Left lung (tissue), 10 donors: ENCODE measurements around the gene API5. TPM values are rescaled to one million over a fixed set of nuclear protein-coding genes. Genes with fewer than 3 reads are reported as not detected.

Experiments
- ATAC-seq: fragments of 200-7000 bp; cut with Tn5 transposase; one replicate; pipeline ENCODE4 v1.9.1; 2020; ENCODE audit warnings: moderate library complexity
- DNase-seq, 4 donors: peaks; one replicate each; pipeline ENCODE4 v3.0.0-alpha.2; 2013 to 2020
- H3K27ac ChIP-seq, 2 donors: fragments of 200-600 bp; sonication (generic) in 1 of 2; one replicate each; pipeline versions ENCODE4 v1.5.0 to v1.8.0; 2020 to 2021
- H3K27me3 ChIP-seq, 2 donors: fragments of 200-600 bp; sonication (generic) in 1 of 2; one replicate each; pipeline versions ENCODE4 v1.5.0 to v1.8.0; 2020 to 2021
- H3K36me3 ChIP-seq, 2 donors: fragments of 200-600 bp; sonication (generic) in 1 of 2; one replicate each; pipeline versions ENCODE4 v1.5.0 to v1.8.0; 2020 to 2021
- H3K4me1 ChIP-seq, 2 donors: fragments of 200-600 bp; one replicate each; pipeline ENCODE4 v1.8.0; 2021
- H3K4me3 ChIP-seq, 2 donors: fragments of 200-600 bp; sonication (generic) in 1 of 2; one replicate each; pipeline versions ENCODE4 v1.5.0 to v1.8.0; 2020 to 2021; ENCODE audit warnings: mild to moderate bottlenecking in 1 of 2
- H3K9me3 ChIP-seq, 2 donors: fragments of 200-600 bp; sonication (generic) in 1 of 2; one replicate each; pipeline versions ENCODE4 v1.5.0 to v1.8.0; 2020 to 2021
- intact Hi-C, 2 donors: fragments of 100-400 bp; cut with DNase I; formaldehyde crosslinking; loops; one replicate each; pipeline versions ENCODE4 v1.11.2 to v1.14.2; 2022
- polyA plus RNA-seq, 6 donors: library from polyadenylated mRNA; unstranded; fragments of 120-200 nt; gene quantifications; one replicate each; pipeline ENCODE4 v1.2.1, GENCODE V29; 2013; ENCODE audit not compliant: insufficient read length in 6 of 6
- total RNA-seq, 2 donors: library from RNA; stranded (reverse); fragmentation: NEBNext Ultra II Directional; extraction: Animal tissue kit (Norgen Biotek cat#: 25700); gene quantifications; one replicate each; pipeline ENCODE4 v1.2.1, GENCODE V29; 2021
- TF ChIP-seq, protein P1 (sequence below), 2 donors: fragments of 200-600 bp; sonication (generic) in 1 of 2; IDR thresholded peaks; one replicate each; pipeline versions ENCODE4 v1.5.0 to v1.8.0; 2021; ENCODE audit warnings: antibody characterized with exemption in 2 of 2
- donor health status: DM: no; HTN: yes; CAD: no.
- donor health status: DM: no; HTN: no; CAD: no.

The API5 gene
- total and polyA plus RNA-seq, 8 donors, result 85.8 to 112 (median 105) TPM

DNA sequence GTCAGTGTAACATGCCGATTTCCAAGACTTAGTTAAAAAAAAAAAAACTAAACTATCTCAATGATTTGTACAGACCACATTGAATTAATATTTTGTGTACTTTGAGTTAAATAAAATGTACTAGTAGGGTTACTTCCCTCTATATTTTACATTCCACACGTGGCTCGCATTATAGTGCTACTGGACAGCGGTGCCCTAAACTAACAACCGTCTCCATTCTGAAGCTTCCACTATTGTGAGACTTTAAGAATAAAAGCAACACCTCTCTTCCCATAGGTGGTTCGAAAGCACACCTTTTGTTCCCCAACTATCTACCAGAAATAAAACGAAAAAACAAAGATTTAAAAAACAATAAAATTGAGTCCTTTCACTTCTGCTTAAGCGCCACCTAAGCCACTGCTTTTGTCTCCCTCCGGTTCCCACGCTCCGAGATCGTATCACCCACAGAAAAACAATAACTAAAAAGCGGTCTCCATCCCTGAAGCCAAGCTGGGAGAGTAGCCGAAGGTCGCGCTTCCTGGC is 46.5 kb downstream of the API5 start:
- intact Hi-C loops, result no loop called here
- Histone ChIP-seq H3K4me1 (peaks cover 14 to 24% of the 10 kb centered on the region in 2 donors), H3K4me3 (peak overlapping the region; percentile 88 to 98), H3K27ac (peak overlapping the region; percentile 84 to 96), H3K27me3 (no peaks in the 10 kb centered on the region), H3K36me3 (no peaks in the 10 kb centered on the region), H3K9me3 (no peaks in the 10 kb centered on the region)
- DNase-seq (no peak), ATAC-seq (peak; percentile 40)
- TF ChIP-seq, protein P1, sequence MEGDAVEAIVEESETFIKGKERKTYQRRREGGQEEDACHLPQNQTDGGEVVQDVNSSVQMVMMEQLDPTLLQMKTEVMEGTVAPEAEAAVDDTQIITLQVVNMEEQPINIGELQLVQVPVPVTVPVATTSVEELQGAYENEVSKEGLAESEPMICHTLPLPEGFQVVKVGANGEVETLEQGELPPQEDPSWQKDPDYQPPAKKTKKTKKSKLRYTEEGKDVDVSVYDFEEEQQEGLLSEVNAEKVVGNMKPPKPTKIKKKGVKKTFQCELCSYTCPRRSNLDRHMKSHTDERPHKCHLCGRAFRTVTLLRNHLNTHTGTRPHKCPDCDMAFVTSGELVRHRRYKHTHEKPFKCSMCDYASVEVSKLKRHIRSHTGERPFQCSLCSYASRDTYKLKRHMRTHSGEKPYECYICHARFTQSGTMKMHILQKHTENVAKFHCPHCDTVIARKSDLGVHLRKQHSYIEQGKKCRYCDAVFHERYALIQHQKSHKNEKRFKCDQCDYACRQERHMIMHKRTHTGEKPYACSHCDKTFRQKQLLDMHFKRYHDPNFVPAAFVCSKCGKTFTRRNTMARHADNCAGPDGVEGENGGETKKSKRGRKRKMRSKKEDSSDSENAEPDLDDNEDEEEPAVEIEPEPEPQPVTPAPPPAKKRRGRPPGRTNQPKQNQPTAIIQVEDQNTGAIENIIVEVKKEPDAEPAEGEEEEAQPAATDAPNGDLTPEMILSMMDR (IDR thresholded peaks at IDR 0.05), result no peak

DNA sequence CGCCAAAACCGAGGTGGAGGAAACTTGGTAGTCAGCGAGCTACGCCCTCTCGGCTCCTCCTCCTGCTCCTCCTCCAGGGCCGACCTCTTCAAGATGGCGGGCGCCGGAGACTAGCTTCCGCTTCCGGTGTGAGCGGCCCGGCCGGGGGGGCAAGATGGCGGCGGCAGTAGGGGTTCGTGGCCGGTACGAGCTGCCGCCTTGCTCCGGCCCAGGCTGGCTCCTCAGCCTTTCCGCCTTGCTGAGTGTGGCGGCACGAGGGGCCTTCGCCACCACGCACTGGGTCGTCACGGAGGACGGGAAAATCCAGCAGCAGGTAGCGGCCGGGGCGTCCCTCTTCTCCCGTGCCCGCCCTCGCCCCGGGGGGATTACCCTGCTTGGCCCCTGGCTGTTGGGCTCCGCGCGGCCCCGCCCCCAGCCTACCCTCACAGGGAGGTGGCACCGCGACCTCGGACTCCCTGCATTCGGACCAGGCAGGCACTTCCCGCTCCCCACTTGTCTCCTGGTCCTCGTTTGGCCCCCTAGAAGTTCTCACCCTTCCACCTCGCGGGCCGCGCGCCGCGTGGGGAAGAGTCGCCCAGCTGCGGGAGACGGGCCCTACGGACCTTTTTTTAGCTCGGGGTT is 47.1 kb downstream of the API5 start, which contains the start of gene TTC17:
Gene TTC17, plus strand, starts transcription at position 120 of the 621 bp plus-strand sequence. Its CDS starts 35 bp downstream, at position 155.
- ATAC-seq (peak; percentile 99), DNase-seq (peak; percentile 87 to 99 (median 94))
- TF ChIP-seq, protein P1 (IDR thresholded peaks at IDR 0.05), result no peak
- Histone ChIP-seq H3K4me3 (peak within 1 kb of the TSS; percentile 88 to 98), H3K27me3 (no peaks in the 10 kb centered on the region), H3K4me1 (peaks cover 14 to 24% of the 10 kb centered on the region in 2 donors), H3K27ac (peak within 1 kb of the TSS; percentile 84 to 96), H3K36me3 (no peaks in the 10 kb centered on the region), H3K9me3 (no peaks in the 10 kb centered on the region)
- intact Hi-C loops, result no loop called here

DNA sequence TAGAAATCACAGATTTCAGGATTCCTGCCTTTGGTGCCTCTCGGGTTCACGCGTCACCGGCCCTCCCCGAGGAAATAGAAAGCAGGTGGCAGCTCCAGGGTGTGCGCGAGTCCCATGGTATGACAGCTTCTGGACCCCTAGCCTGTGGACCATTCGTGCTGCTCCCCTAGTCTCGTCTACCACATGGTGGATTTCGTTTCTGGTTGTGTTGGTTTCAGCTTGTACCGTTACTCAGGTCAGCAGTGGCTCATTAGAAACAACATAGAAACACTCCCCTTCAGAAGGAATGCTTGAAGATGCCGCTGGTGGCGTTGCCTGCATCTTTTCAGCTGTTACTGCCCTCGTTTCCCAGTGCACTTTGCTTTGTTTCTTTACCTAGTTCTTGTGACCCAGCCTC is 47.6 kb downstream of the API5 start:
- Histone ChIP-seq H3K27me3 (no peaks in the 10 kb centered on the region), H3K36me3 (no peaks in the 10 kb centered on the region), H3K4me1 (peaks cover 14 to 24% of the 10 kb centered on the region in 2 donors), H3K4me3 (peak overlapping the region; percentile 88 to 98), H3K9me3 (no peaks in the 10 kb centered on the region), H3K27ac (peak overlapping the region; percentile 84 to 96)
- DNase-seq (no peak), ATAC-seq (peak; percentile 45)
- intact Hi-C loops, result no loop called here
- TF ChIP-seq, protein P1 (IDR thresholded peaks at IDR 0.05), result no peak

DNA sequence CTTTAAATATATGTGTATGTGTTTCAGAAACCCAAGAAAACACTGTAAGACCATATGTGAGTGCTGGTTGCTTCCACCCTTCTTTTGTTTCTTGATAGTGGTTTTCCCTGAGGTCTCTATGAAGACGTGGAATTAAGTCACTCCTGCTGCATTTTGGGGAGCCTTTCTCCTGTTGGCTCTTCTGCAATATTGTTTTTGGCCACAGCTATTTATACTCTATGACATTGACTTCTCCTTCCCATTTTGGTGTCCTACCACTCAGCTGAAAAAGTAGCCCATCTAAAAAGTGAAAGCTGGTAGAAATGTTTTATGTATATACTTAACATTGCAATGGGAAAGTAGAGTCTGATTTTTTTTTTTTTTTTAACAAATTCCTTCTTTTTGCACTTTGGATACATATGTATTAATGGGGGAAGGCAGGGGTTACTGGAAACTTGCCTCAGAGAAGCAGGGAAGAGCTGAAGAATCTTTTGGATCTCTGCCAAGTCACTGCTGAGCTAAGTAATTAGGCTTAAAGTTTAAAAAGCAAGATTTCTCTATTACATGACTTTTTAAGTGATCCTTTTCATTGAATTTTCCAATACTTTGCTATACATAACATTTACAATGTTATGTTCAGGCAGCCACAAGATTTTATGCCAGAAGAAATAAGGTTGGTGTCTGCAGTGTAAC is 48.7 kb downstream of the API5 start:
- H3K4me1 ChIP-seq, result peaks cover 14 to 24% of the 10 kb centered on the region in 2 donors
- DNase-seq (no peak), ATAC-seq (no peak)
- intact Hi-C loops, result no loop called here
- H3K27ac ChIP-seq, result peak overlapping the region in 1 of 2 donors; percentile 96
- H3K27me3 ChIP-seq, result no peaks in the 10 kb centered on the region
- TF ChIP-seq, protein P1 (IDR thresholded peaks at IDR 0.05), result no peak
- H3K4me3 ChIP-seq, result peak overlapping the region in 1 of 2 donors; percentile 98
- H3K36me3 ChIP-seq, result peaks cover 0 to 8% of the 10 kb centered on the region in 2 donors
- no peaks in the 10 kb centered on the region for H3K9me3 ChIP-seq

DNA sequence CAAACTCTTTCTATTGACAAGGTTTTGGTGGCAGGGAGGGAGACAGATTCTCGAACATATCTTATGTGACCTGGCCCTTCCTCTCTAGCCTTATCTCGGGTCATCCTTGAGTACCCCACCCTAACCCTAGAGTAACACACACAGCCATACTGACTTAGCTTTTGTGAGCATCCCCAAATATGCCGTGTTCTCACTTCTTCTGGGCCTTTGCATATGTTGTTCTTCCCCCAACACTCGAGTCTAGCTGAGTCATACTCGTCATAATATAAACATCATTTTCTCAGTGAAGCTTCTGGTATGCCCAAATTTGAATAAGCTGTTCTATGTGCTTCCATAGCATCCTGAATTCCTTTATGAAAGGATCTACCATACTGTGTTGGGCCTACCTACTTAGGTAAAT is 54.9 kb downstream of the API5 start:
- peak; percentile 16 for ATAC-seq
- TF ChIP-seq, protein P1 (IDR thresholded peaks at IDR 0.05), result no peak
- intact Hi-C loops, result no loop called here
- Histone ChIP-seq H3K27ac (peak overlapping the region in 1 of 2 donors; percentile 49), H3K27me3 (no peaks in the 10 kb centered on the region), H3K9me3 (no peaks in the 10 kb centered on the region), H3K36me3 (peaks cover 0 to 11% of the 10 kb centered on the region in 2 donors), H3K4me1 (peaks cover 7 to 27% of the 10 kb centered on the region in 2 donors), H3K4me3 (no peak overlapping the region)
- no peak for DNase-seq
